HT-29 (cell line): ENCODE measurements around the gene LRP3. TPM values are rescaled to one million over a fixed set of nuclear protein-coding genes. Genes with fewer than 3 reads are reported as not detected.
"Not testable (repeated sequence)": the region's sequence is repeated elsewhere in the genome, so short reads cannot be mapped to it uniquely, and the experiment has no call there.

Experiments
- DNase-seq: peaks from one replicate; pipeline ENCODE4 v3.0.0-alpha.2; 2015; ENCODE audit warnings: low spot score
- total RNA-seq: library from RNA; depleted of rRNA; stranded (reverse); fragments of >200 nt; shearing (Covaris generic); gene quantifications from 2 replicates; pipeline ENCODE4 v1.2.3, GENCODE V29; 2014

The LRP3 gene
- total RNA-seq, 1 experiment from 2014 or later: not detected

GRCh38 chr19:33216198-33216830 lies 22.2 kb downstream of the LRP3 start:
- DNase-seq: no peak

GRCh38 chr19:33217881-33218280 lies 23.8 kb downstream of the LRP3 start:
- no peak for DNase-seq

- DNase-seq: no peak
These were observed 25.2 kb downstream of the LRP3 start for GRCh38 chr19:33219261-33219815.

DNA sequence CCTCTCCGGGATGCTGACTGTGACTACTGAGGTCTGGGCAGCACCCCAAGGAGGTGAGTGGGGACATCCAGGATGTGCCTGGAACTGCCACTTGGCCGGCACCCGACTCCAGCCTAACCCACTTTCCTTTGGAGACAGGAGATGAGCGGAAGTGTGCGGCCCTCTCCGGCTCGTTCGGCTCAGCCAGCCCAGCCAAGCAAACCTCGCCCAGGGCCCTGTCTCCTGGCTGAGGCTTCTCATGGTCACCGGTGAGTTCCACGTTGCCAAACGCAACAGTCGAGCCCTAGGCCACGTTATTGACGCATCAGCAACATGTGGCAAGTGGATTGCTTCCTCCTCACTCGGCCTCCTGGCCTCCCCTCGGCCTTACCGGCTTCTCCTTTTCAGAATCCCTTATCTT lies 26.0 kb downstream of the LRP3 start:
- DNase-seq: no peak

GRCh38 chr19:33220735-33221134 lies 26.6 kb downstream of the LRP3 start:
- no peak for DNase-seq

GRCh38 chr19:33221638-33222037 lies 27.5 kb downstream of the LRP3 start:
- no peak for DNase-seq

- DNase-seq: not testable (repeated sequence)
These were observed 28.1 kb downstream of the LRP3 start for GRCh38 chr19:33222255-33222654.

GRCh38 chr19:33224694-33225457 lies 30.7 kb downstream of the LRP3 start:
- DNase-seq: no peak

- DNase-seq: no peak
These were observed 31.4 kb downstream of the LRP3 start, which contains the start of gene SLC7A10 for GRCh38 chr19:33225458-33225926. Gene SLC7A10, minus strand, starts transcription at chr19:33225850. Its CDS starts 147 bp downstream, at chr19:33225703.

- DNase-seq: no peak
These were observed 32.6 kb downstream of the LRP3 start for GRCh38 chr19:33226550-33227241.

- DNase-seq: no peak
These were observed 33.1 kb downstream of the LRP3 start for GRCh38 chr19:33227242-33227650.

DNA sequence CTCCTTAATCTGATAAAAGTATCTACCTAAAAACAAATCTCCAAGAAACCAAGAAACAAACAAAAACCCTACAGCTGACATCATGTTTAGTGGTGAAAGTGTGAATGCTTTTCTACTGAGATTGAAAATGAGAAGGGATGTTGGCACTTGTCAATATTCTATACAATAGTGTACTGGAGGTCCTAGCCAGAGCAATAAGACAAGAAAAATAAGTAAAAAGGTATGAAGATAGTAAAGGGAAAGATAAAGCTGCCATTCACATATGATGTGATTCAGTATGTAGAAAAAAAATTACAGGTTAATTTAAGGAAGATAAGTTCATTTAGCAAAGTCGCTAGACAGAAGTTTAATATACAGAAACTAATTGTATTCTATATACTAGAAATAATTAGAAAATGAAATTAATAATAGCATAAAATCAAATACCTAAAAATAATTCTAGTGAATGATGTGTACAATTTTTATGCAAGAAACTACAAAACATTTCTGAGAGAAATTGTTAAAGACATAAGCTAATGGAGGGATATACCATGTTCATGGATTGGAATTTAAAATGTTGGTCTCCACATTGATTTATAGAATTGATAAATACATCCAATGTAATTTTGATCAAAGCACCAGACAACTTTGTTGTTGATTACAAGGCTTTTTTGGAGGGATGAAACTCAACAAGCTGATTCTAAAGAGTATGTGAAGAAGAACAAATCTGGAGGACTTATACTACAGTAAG lies 33.9 kb downstream of the LRP3 start:
- DNase-seq: no peak

DNA sequence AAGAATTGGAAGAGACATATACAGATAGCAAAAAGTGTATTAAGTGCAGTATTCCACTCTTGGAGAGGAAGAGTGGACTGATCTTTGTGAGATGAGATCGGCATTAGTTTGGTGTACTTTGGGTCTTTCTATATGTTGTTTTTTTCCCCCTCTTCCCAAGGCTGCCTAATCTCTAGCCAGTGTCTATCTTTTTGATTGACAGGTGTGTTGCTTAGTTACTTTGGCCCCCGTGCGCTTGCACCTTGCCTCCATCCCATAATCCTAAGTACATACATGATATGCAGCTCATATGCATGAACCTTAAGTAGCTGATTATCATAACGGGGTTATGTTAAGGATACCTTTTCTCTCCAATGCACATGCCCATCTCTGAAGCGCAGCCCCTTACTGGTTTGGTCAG lies 35.8 kb downstream of the LRP3 start:
- no peak for DNase-seq

DNA sequence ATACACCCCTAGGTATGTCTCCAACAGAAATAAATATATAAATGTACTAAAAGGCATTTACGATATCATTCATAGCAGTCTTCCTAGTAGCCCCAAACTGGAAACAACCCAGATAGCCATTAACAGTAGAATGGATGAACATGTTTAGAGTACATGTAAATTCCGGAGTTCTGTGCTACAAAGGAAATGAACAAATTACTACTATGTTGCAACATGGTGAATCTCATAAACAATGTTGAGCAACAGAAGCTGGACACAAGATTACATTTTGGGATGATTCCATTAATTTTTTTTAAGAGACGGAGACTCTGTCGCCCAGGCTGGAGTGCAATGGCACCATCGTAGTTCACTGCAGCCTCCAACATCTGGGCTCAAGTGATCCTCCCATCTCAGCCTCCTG lies 37.4 kb downstream of the LRP3 start:
- DNase-seq: no peak

DNA sequence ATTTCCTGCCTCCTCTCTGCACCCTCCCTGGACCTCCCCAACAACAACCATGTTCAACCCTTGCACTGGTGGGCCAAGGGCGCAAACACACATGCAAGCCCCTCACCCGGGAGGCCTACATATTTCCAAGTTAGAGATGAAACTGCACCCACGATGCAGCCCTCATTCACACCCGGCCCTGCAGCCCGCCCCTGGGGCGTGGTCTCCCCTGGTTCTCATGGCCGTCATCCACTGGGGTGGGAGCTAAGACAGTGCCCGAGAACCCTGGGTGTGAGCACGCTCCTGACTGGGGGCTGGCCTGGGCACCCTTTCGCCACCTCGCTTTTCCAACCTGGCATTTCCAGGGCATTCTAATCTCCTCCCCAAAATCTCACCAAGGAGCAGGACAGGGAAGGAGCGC lies 38.5 kb downstream of the LRP3 start:
- no peak for DNase-seq

DNA sequence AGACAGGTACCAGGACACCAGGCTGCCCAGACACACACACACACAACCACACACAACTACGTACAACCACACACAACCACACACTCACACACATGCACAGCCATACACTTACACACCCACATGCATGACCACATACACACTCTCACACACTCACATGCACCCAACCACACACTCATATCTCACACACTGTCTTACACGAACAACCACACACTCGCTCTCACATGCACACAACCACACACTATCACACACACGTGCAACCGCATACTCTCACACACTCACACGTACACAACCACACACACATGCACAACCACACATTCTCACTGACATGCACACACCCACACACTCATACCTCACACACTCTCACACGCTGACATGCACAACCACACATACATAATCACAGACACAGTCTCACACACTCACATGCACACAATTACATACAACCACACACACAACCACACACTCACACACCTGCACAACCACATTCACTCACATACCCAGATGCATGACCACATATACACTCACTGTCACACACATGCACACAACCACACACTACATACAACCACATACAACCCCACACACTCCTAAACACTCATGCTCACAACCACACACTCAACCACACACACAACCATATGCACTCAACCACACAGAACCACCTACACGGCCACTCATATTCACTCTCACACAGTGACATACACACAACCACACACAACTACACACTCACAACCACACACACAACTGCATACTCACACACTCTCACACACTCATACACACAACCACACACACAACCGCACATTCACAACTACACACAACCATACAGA lies 39.1 kb downstream of the LRP3 start:
- no peak for DNase-seq

DNA sequence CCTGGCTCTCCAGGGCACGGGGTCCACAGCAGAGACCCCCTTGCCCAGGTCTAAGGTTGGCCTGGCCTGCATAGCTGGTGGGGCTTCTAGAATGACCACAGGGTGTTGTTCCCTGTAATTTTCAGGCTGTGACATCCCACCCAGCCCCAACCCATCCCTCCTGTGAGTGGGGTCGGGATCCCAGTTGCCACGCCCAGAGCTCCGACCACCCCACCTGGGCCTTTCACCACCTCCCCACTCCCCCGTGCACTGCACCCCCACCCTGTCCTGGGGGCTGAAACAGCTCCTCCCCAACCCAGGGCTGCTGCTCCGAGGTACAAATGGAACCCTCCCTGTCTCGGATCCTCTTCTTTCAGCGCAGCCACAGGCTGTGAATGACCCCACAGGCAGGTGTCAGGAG lies 40.0 kb downstream of the LRP3 start:
- DNase-seq: no peak

DNA sequence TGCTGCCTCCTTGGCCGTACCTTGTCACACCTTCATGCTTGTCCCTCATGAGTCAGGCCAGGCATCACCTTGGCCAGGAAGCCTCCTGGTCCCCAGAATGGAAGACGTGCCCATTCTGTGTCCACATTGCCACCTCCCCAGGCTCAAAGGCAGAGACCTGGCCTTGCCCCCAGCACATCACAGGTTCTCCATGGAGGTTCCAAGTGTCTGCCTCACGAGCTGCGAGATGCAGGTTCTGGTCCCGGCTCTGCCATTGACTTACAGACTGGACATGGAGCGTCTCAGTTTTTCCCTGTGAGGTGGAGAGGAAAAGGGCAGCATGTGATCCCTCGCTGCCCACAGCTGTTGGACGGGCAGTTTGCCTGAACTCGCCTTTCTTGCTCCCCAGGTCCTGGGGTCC lies 40.6 kb downstream of the LRP3 start:
- DNase-seq: no peak

- peak; percentile 96 for DNase-seq
These were observed 41.3 kb downstream of the LRP3 start for GRCh38 chr19:33235269-33235995.

DNA sequence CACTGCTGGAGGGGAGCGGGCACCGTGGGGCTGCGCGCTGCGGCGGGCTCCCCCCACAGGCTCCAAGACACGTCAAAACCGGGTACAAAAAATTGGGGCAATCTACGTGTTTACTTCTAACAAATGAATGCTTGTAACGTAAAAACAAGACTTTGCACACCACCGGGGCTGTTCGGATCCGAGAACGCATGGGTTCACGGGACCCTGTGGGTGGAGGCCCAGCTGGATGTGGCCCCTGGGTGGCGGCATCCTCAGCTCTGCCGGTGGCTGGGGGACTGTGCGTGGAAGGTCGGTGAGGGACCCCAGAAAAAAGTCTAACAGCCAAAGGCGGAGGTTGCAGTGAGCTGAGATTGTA lies 41.8 kb downstream of the LRP3 start:
- DNase-seq: no peak
